Esophagus squamous epithelium (tissue), 4 donors: Measurements from ENCODE around the gene CAMK2D.

Source experiments
- POLR2A ChIP-seq, 4 donors: fragments of 450-650 bp; IDR thresholded peaks; one replicate each; pipeline ENCODE4 v1.6.1; 2017; ENCODE audit warnings: antibody characterized with exemption in 4 of 4, mild to moderate bottlenecking in 4 of 4, moderate library complexity in 3 of 4
- TF ChIP-seq, protein P1 (sequence below), 6 experiments: fragments of 450-650 bp in 4 of 6; fragments of 200-600 bp in 2 of 6; sonication (generic) in 2 of 6; IDR thresholded peaks; one replicate each; pipeline ENCODE4 v1.5.1; 2016 to 2019; ENCODE audit warnings: antibody characterized with exemption in 6 of 6, mild to moderate bottlenecking in 4 of 6, moderate library complexity in 4 of 6

DNA sequence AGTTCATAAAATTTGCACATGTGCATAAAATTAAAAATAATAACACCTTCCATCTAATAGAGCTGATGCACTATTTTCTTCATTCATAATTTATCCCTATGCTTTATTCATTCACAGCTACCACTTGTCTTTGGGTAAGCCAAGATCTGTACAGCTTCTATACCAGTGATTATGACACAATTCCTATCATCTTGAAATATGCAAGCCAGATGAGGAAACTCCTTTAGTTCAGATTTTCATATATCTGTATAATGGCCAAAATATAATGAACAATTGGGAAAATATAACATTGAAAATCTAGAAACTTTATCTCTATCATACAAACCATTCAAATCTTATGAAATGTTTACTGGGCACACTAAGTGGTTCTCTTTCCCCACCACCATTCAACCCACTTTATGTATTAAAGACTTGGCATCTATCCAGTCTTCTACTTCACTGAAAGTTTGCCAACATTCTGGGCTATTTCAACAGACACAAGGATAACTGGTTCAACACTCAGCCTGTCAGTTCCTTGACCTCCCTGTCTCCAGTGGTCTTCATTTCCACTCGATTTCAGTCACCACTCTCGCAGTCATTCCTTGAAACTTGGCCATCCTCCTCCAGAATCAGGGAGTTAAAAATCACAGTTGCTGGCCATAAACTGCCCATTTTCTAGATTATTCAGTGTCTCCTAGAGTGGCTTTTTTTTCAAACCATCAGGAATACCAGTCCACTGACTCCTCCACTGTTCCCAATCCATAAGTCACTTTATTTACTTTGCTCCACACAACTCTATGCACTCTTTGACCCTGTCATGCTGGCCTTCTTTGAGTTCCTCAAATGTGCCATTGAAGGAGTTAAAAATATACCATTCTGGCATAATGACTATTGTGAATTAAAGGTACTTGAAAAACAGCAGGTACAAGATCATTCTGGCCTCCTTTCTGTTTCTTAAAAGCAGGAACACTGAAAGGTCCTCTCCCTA, 85.5 kb downstream of the CAMK2D start:
- TF ChIP-seq, protein P1, sequence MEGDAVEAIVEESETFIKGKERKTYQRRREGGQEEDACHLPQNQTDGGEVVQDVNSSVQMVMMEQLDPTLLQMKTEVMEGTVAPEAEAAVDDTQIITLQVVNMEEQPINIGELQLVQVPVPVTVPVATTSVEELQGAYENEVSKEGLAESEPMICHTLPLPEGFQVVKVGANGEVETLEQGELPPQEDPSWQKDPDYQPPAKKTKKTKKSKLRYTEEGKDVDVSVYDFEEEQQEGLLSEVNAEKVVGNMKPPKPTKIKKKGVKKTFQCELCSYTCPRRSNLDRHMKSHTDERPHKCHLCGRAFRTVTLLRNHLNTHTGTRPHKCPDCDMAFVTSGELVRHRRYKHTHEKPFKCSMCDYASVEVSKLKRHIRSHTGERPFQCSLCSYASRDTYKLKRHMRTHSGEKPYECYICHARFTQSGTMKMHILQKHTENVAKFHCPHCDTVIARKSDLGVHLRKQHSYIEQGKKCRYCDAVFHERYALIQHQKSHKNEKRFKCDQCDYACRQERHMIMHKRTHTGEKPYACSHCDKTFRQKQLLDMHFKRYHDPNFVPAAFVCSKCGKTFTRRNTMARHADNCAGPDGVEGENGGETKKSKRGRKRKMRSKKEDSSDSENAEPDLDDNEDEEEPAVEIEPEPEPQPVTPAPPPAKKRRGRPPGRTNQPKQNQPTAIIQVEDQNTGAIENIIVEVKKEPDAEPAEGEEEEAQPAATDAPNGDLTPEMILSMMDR (IDR thresholded peaks at IDR 0.05) = no peak
- TF ChIP-seq POLR2A (IDR thresholded peaks at IDR 0.05) = no peak
